ENCODE results near the gene COLEC11.

- TF ChIP-seq CTCF (IDR thresholded peaks at IDR 0.05; ENCODE audit: borderline replicate concordance, extremely low read depth, low read length, poor library complexity, severe bottlenecking) (no peak), EZH2 (IDR thresholded peaks at IDR 0.05; ENCODE audit: borderline replicate concordance, low read depth, low read length, severe bottlenecking) (no peak)
Measured at GRCh38 chr2:3547915-3548314, 47.0 kb upstream of the COLEC11 start.

All from DND-41 (cell line).